Activated naive CD4-positive, alpha-beta T cell treated with anti-CD3 and anti-CD28 coated beads, Interleukin-2, amount 50 U/mL, for 16 hours (primary cell): Measurements from ENCODE around the gene PADI1.

ENCODE experiments used
- DNase-seq: peaks from one replicate; pipeline ENCODE4 v3.0.0-alpha.2; 2020

Gene PADI1

GRCh38 chr1:17198476-17199258 lies 6.3 kb upstream of the PADI1 start:
- no peak for DNase-seq

GRCh38 chr1:17199267-17200044 lies 5.5 kb upstream of the PADI1 start:
- no peak for DNase-seq

- no peak for DNase-seq
These were observed 4.7 kb upstream of the PADI1 start for GRCh38 chr1:17200246-17200645.

- DNase-seq = no peak
These were observed 4.2 kb upstream of the PADI1 start for GRCh38 chr1:17200756-17201155.

GRCh38 chr1:17201201-17202021 lies 3.5 kb upstream of the PADI1 start:
- no peak for DNase-seq

- no peak for DNase-seq
These were observed 724 bp downstream of the PADI1 start for GRCh38 chr1:17205652-17206051.

- DNase-seq = no peak
These were observed 1.3 kb downstream of the PADI1 start for GRCh38 chr1:17206196-17206595.

- DNase-seq = no peak
These were observed 2.1 kb downstream of the PADI1 start for GRCh38 chr1:17207046-17207445.

GRCh38 chr1:17207540-17207939 lies 2.6 kb downstream of the PADI1 start:
- no peak for DNase-seq

GRCh38 chr1:17207966-17208418 lies 3.1 kb downstream of the PADI1 start:
- DNase-seq = peak; percentile 55

- no peak for DNase-seq
These were observed 3.6 kb downstream of the PADI1 start for GRCh38 chr1:17208546-17208945.

- no peak for DNase-seq
These were observed 4.5 kb downstream of the PADI1 start for GRCh38 chr1:17209430-17209829.

- no peak for DNase-seq
These were observed 5.2 kb downstream of the PADI1 start for GRCh38 chr1:17210176-17210575.

- DNase-seq = no peak
These were observed 6.4 kb downstream of the PADI1 start for GRCh38 chr1:17211377-17211776.

GRCh38 chr1:17212009-17212408 lies 7.1 kb downstream of the PADI1 start:
- no peak for DNase-seq

GRCh38 chr1:17212487-17213121 lies 7.7 kb downstream of the PADI1 start:
- peak; percentile 69 for DNase-seq

- no peak for DNase-seq
These were observed 8.3 kb downstream of the PADI1 start for GRCh38 chr1:17213148-17213781.

- no peak for DNase-seq
These were observed 8.8 kb downstream of the PADI1 start for GRCh38 chr1:17213782-17214148.

GRCh38 chr1:17214876-17215544 lies 10.1 kb downstream of the PADI1 start:
- no peak for DNase-seq

GRCh38 chr1:17215545-17215890 lies 10.6 kb downstream of the PADI1 start:
- DNase-seq = no peak

GRCh38 chr1:17216078-17216477 lies 11.2 kb downstream of the PADI1 start:
- no peak for DNase-seq

GRCh38 chr1:17217607-17218006 lies 12.7 kb downstream of the PADI1 start:
- no peak for DNase-seq
